Upper lobe of right lung (tissue), 1 donor: Measurements from ENCODE around the gene CLMN. TPM values are rescaled to one million over a fixed set of nuclear protein-coding genes. Genes with fewer than 3 reads are reported as not detected.

Experiments used
- ATAC-seq: fragments of 200-7000 bp; cut with Tn5 transposase; one replicate; pipeline ENCODE4 v1.9.1; 2020; ENCODE audit warnings: mild to moderate bottlenecking, moderate library complexity
- DNase-seq: peaks from one replicate; pipeline ENCODE4 v3.0.0-alpha.2; 2020
- H3K27ac ChIP-seq: fragments of 200-600 bp; one replicate; pipeline ENCODE4 v1.8.0; 2022
- H3K27me3 ChIP-seq: fragments of 200-600 bp; one replicate; pipeline ENCODE4 v1.8.0; 2022; ENCODE audit warnings: mild to moderate bottlenecking
- H3K36me3 ChIP-seq: fragments of 200-600 bp; one replicate; pipeline ENCODE4 v1.8.0; 2022
- H3K4me1 ChIP-seq: fragments of 200-600 bp; one replicate; pipeline ENCODE4 v1.8.0; 2022
- H3K4me3 ChIP-seq: fragments of 200-600 bp; one replicate; pipeline ENCODE4 v1.8.0; 2022; ENCODE audit warnings: mild to moderate bottlenecking
- H3K9me3 ChIP-seq: fragments of 200-600 bp; one replicate; pipeline ENCODE4 v1.8.0; 2022
- CTCF ChIP-seq: fragments of 200-600 bp; IDR thresholded peaks from one replicate; pipeline ENCODE4 v1.8.0; 2022; ENCODE audit warnings: antibody characterized with exemption
- intact Hi-C: fragments of 100-400 bp; cut with DNase I; formaldehyde crosslinking; loops from one replicate; pipeline ENCODE4 v1.11.0; 2022
- total RNA-seq: library from RNA; stranded (reverse); fragmentation: NEBNext Ultra II Directional; extraction: Animal tissue kit (Norgen Biotek cat#: 25700); gene quantifications from one replicate; pipeline ENCODE4 v1.2.1, GENCODE V29; 2021
- donor health status: DM: no; HTN: yes; CAD: no; lungs with severe emphysema.

Gene CLMN
- total RNA-seq, 1 donor from 2014 or later = 19.3 TPM

GRCh38 chr14:95174184-95174792, 145.4 kb downstream of the CLMN start:
- DNase-seq (no peak), ATAC-seq (no peak)
- H3K9me3 ChIP-seq = no peaks in the 10 kb centered on the region
- no peaks in the 10 kb centered on the region for H3K4me1 ChIP-seq
- H3K4me3 ChIP-seq = no peak overlapping the region
- intact Hi-C loops = no loop called here
- no peaks in the 10 kb centered on the region for H3K36me3 ChIP-seq
- H3K27ac ChIP-seq = no peak overlapping the region
- peak; percentile 34 for TF ChIP-seq CTCF
- H3K27me3 ChIP-seq = no peaks in the 10 kb centered on the region

DNA sequence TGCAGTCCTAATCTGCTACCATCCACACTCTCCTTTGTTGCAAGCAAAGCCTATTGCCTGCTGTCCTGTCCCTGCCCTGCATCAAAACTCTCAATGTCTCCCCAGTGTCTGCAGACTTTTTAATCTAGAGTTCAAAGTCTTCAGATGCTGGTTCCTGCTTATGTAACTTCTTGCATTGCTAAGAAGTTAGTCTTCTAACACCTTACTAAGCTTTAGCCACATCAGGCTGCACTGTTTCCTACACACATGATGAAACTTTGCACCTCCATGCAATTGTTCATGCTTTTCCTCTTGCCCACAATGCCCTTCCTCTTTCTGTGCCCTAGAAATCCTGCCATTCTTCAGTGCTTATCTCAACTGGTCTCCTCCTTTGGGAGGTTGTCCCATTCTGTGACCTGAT, 146.2 kb downstream of the CLMN start:
- ATAC-seq = peak; percentile 46
- intact Hi-C loops = no loop called here
- no peaks in the 10 kb centered on the region for H3K9me3 ChIP-seq
- H3K27me3 ChIP-seq = no peaks in the 10 kb centered on the region
- H3K4me3 ChIP-seq = no peak overlapping the region
- no peak for DNase-seq
- TF ChIP-seq CTCF = no peak
- H3K4me1 ChIP-seq = no peaks in the 10 kb centered on the region
- no peaks in the 10 kb centered on the region for H3K36me3 ChIP-seq
- no peak overlapping the region for H3K27ac ChIP-seq

DNA sequence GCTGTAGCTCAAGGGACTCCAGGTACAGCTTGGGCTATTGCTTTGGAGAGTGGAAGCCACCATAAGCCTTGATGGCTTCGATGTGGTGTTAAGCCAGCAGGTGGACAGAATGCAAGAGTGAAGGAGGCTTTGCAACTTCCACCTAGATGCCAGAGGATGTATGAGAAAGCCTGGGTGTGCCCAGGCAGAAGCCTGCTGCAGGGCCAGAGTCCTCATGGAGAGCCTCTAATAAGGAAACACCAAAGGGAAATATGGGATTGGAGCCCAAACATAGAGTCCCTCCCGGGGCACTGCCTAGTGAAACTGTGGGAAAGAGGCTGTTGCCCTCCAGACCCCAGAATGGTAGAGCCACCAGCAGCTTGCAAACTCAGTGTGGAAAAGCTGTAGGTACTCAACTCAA, 152.5 kb downstream of the CLMN start:
- no peak overlapping the region for H3K27ac ChIP-seq
- no peak for DNase-seq
- H3K27me3 ChIP-seq = no peaks in the 10 kb centered on the region
- no peaks in the 10 kb centered on the region for H3K36me3 ChIP-seq
- TF ChIP-seq CTCF = no peak
- peaks cover 4% of the 10 kb centered on the region for H3K4me1 ChIP-seq
- no peaks in the 10 kb centered on the region for H3K9me3 ChIP-seq
- no peak overlapping the region for H3K4me3 ChIP-seq
- ATAC-seq = no peak
- intact Hi-C loops = no loop called here

- DNase-seq = no peak
- no peak for ATAC-seq
- intact Hi-C loops = no loop called here
- Histone ChIP-seq H3K36me3 (no peaks in the 10 kb centered on the region), H3K27ac (no peak overlapping the region), H3K9me3 (no peaks in the 10 kb centered on the region), H3K4me3 (no peak overlapping the region), H3K4me1 (peaks cover 4% of the 10 kb centered on the region), H3K27me3 (no peaks in the 10 kb centered on the region)
- TF ChIP-seq CTCF = no peak
Observed at GRCh38 chr14:95165517-95165916, 154.2 kb downstream of the CLMN start.

DNA sequence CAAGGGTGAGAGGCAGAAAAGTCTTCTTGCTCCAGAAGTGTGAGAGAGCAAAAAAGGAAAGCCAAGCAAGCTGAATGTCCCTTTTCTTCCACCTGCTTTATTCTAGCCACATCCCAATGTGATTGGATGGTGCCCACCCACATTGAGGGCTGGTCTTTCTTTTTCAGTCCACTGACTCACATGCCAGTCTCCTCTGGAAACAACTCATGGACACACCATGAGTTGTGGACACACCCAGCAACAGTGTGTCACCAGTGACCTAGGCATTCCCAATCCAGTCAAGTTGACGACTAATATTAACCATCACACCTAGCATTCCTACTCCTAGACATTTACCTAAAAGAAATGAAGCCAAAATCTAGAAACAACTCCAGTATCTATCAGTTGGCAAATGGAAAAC, 155.2 kb downstream of the CLMN start:
- no peak for TF ChIP-seq CTCF
- ATAC-seq (no peak), DNase-seq (no peak)
- intact Hi-C loops = no loop called here
- Histone ChIP-seq H3K4me3 (no peak overlapping the region), H3K4me1 (peaks cover 4% of the 10 kb centered on the region), H3K36me3 (no peaks in the 10 kb centered on the region), H3K27me3 (no peaks in the 10 kb centered on the region), H3K9me3 (no peaks in the 10 kb centered on the region), H3K27ac (no peak overlapping the region)

DNA sequence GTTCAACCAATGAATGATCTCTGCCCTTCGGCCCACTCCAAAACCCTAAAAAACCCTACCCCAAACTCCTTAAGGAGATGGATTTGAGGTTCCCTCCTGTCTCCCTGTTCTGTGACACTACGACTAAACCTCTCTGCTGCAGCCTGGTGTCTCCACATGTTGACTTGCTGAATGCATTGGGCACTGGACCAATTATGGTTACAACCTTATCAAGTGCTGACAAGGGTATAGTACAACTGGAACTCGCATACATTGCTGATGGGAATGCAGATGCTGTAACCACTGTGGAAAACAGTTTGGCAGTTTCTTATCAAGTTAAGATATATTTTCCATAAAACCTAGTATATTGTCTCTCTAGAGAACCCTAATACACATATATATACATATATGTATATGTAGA, 156.0 kb downstream of the CLMN start:
- intact Hi-C loops = no loop called here
- H3K27ac ChIP-seq = no peak overlapping the region
- no peaks in the 10 kb centered on the region for H3K9me3 ChIP-seq
- TF ChIP-seq CTCF = no peak
- no peaks in the 10 kb centered on the region for H3K36me3 ChIP-seq
- H3K4me1 ChIP-seq = peaks cover 4% of the 10 kb centered on the region
- no peak overlapping the region for H3K4me3 ChIP-seq
- ATAC-seq (no peak), DNase-seq (no peak)
- H3K27me3 ChIP-seq = no peaks in the 10 kb centered on the region
